Activated CD8-positive, alpha-beta memory T cell treated with anti-CD3 and anti-CD28 coated beads, Interleukin-2, amount 10 ng/mL, durations not matched to agents 7 days and 5 days (primary cell): ENCODE data around the gene IPPK. TPM values are rescaled to one million over a fixed set of nuclear protein-coding genes. Genes with fewer than 3 reads are reported as not detected.

ENCODE experiments used
- ATAC-seq: fragments of 150-1000 bp; cut with Tn5 transposase; one replicate; pipeline ENCODE4 v1.10.0; 2021; ENCODE audit warnings: moderate library complexity
- CTCF ChIA-PET: fragments of 350-600 bp; sonication (Branson Sonifier 250); formaldehyde crosslinking; loops from one replicate; lab custom pipeline; 2021; ENCODE audit warnings: antibody characterized with exemption; lab: Charles Lee
- DNase-seq: peaks from one replicate; pipeline ENCODE4 v3.0.0-alpha.2; 2020
- H3K27ac Mint-ChIP-seq: one replicate; pipeline ENCODE4 v1.8.0; 2021; ENCODE audit warnings: mild to moderate bottlenecking, mixed read lengths
- H3K27me3 Mint-ChIP-seq: one replicate; pipeline ENCODE4 v1.8.0; 2021; ENCODE audit warnings: mixed read lengths
- H3K36me3 Mint-ChIP-seq: one replicate; pipeline ENCODE4 v1.8.0; 2021; ENCODE audit warnings: mild to moderate bottlenecking, mixed read lengths
- H3K4me1 Mint-ChIP-seq: one replicate; pipeline ENCODE4 v1.8.0; 2021; ENCODE audit warnings: mixed read lengths
- H3K4me3 Mint-ChIP-seq: one replicate; pipeline ENCODE4 v1.8.0; 2021; ENCODE audit warnings: mild to moderate bottlenecking, moderate library complexity, mixed read lengths
- H3K9me3 Mint-ChIP-seq: one replicate; pipeline ENCODE4 v1.8.0; 2022; ENCODE audit warnings: low read depth, mixed read lengths
- total RNA-seq, 2 experiments: library from RNA; stranded (reverse); gene quantifications; one replicate each; pipeline ENCODE4 v1.2.3, GENCODE V29; 2021

IPPK gene
- total RNA-seq, 2 experiments from 2014 or later: 11.4 to 15.1 TPM

GRCh38 chr9:92660266-92660665 lies 9.7 kb downstream of the IPPK start:
- Mint-ChIP-seq H3K4me3 (no peak overlapping the region), H3K9me3 (no peaks in the 10 kb centered on the region), H3K4me1 (peaks cover 23% of the 10 kb centered on the region), H3K36me3 (peaks cover 5% of the 10 kb centered on the region), H3K27me3 (no peaks in the 10 kb centered on the region), H3K27ac (peak overlapping the region; percentile 53)
- CTCF ChIA-PET: interaction anchor here (1.1 to 1.6 kb wide), 3 partner anchors 12 to 131 kb away, joined by 3 to 4 read pairs (median 3); no protein-coding TSS in a partner anchor
- DNase-seq (no peak), ATAC-seq (no peak)

- Mint-ChIP-seq H3K27me3 (no peaks in the 10 kb centered on the region), H3K36me3 (peaks cover 7% of the 10 kb centered on the region), H3K4me3 (no peak overlapping the region), H3K9me3 (no peaks in the 10 kb centered on the region), H3K4me1 (peaks cover 17% of the 10 kb centered on the region), H3K27ac (no peak overlapping the region)
- CTCF ChIA-PET: interaction anchor here (1.4 to 1.6 kb wide), 2 partner anchors 13 to 47 kb away, joined by 3 to 4 read pairs; no protein-coding TSS in a partner anchor
- ATAC-seq (no peak), DNase-seq (no peak)
Observed at GRCh38 chr9:92659601-92660000, 10.3 kb downstream of the IPPK start.

GRCh38 chr9:92658611-92659010 lies 11.3 kb downstream of the IPPK start:
- DNase-seq (no peak), ATAC-seq (no peak)
- CTCF ChIA-PET: interaction anchor here (1.4 kb wide), 1 partner anchor 48 kb away, joined by 4 read pairs; no protein-coding TSS in a partner anchor
- Mint-ChIP-seq H3K27me3 (no peaks in the 10 kb centered on the region), H3K4me3 (no peak overlapping the region), H3K9me3 (no peaks in the 10 kb centered on the region), H3K27ac (no peak overlapping the region), H3K36me3 (peaks cover 7% of the 10 kb centered on the region), H3K4me1 (peaks cover 8% of the 10 kb centered on the region)

GRCh38 chr9:92658176-92658575 lies 11.8 kb downstream of the IPPK start:
- Mint-ChIP-seq H3K36me3 (peaks cover 7% of the 10 kb centered on the region), H3K27me3 (no peaks in the 10 kb centered on the region), H3K9me3 (no peaks in the 10 kb centered on the region), H3K4me3 (no peak overlapping the region), H3K4me1 (peaks cover 7% of the 10 kb centered on the region), H3K27ac (no peak overlapping the region)
- CTCF ChIA-PET: interaction anchor here (1.5 kb wide), 1 partner anchor 12 kb away, joined by 3 read pairs; no protein-coding TSS in a partner anchor
- ATAC-seq: no peak
- no peak for DNase-seq

- CTCF ChIA-PET: interaction anchor here (1.5 kb wide), 1 partner anchor 13 kb away, joined by 3 read pairs; no protein-coding TSS in a partner anchor
- Mint-ChIP-seq H3K9me3 (no peaks in the 10 kb centered on the region), H3K4me1 (peaks cover 7% of the 10 kb centered on the region), H3K27ac (no peak overlapping the region), H3K4me3 (no peak overlapping the region), H3K27me3 (no peaks in the 10 kb centered on the region), H3K36me3 (peaks cover 12% of the 10 kb centered on the region)
- ATAC-seq (no peak), DNase-seq (no peak)
Observed at GRCh38 chr9:92657296-92658094, 12.4 kb downstream of the IPPK start.

GRCh38 chr9:92656537-92656925 lies 13.4 kb downstream of the IPPK start:
- ATAC-seq (no peak), DNase-seq (no peak)
- Mint-ChIP-seq H3K36me3 (peaks cover 13% of the 10 kb centered on the region), H3K4me3 (no peak overlapping the region), H3K4me1 (peaks cover 4% of the 10 kb centered on the region), H3K27ac (no peak overlapping the region), H3K27me3 (no peaks in the 10 kb centered on the region), H3K9me3 (no peaks in the 10 kb centered on the region)
- CTCF ChIA-PET: no interaction called here

- no peak overlapping the region for H3K27ac Mint-ChIP-seq
- H3K36me3 Mint-ChIP-seq: peaks cover 16% of the 10 kb centered on the region
- no peaks in the 10 kb centered on the region for H3K27me3 Mint-ChIP-seq
- ATAC-seq: no peak
- H3K4me3 Mint-ChIP-seq: no peak overlapping the region
- H3K9me3 Mint-ChIP-seq: no peaks in the 10 kb centered on the region
- CTCF ChIA-PET: no interaction called here
- H3K4me1 Mint-ChIP-seq: peaks cover 2% of the 10 kb centered on the region
- no peak for DNase-seq
Observed at GRCh38 chr9:92655896-92656536, 13.9 kb downstream of the IPPK start.

GRCh38 chr9:92655366-92655765 lies 14.6 kb downstream of the IPPK start:
- no peaks in the 10 kb centered on the region for H3K27me3 Mint-ChIP-seq
- ATAC-seq: no peak
- H3K36me3 Mint-ChIP-seq: peaks cover 16% of the 10 kb centered on the region
- no peaks in the 10 kb centered on the region for H3K9me3 Mint-ChIP-seq
- CTCF ChIA-PET: no interaction called here
- no peak for DNase-seq
- peaks cover 2% of the 10 kb centered on the region for H3K4me1 Mint-ChIP-seq
- no peak overlapping the region for H3K4me3 Mint-ChIP-seq
- no peak overlapping the region for H3K27ac Mint-ChIP-seq

GRCh38 chr9:92654481-92655301 lies 15.2 kb downstream of the IPPK start:
- DNase-seq (no peak), ATAC-seq (no peak)
- CTCF ChIA-PET: no interaction called here
- peaks cover 16% of the 10 kb centered on the region for H3K36me3 Mint-ChIP-seq
- H3K9me3 Mint-ChIP-seq: no peaks in the 10 kb centered on the region
- no peak overlapping the region for H3K4me3 Mint-ChIP-seq
- no peak overlapping the region for H3K27ac Mint-ChIP-seq
- peaks cover 2% of the 10 kb centered on the region for H3K4me1 Mint-ChIP-seq
- no peaks in the 10 kb centered on the region for H3K27me3 Mint-ChIP-seq

GRCh38 chr9:92652461-92652860 lies 17.5 kb downstream of the IPPK start:
- CTCF ChIA-PET: interaction anchor here (0.8 kb wide), 1 partner anchor 513 kb away, joined by 3 read pairs; no protein-coding TSS in a partner anchor
- peaks cover under 1% of the 10 kb centered on the region for H3K4me1 Mint-ChIP-seq
- no peaks in the 10 kb centered on the region for H3K27me3 Mint-ChIP-seq
- DNase-seq: no peak
- peaks cover 26% of the 10 kb centered on the region for H3K36me3 Mint-ChIP-seq
- ATAC-seq: no peak
- H3K9me3 Mint-ChIP-seq: no peaks in the 10 kb centered on the region
- H3K4me3 Mint-ChIP-seq: no peak overlapping the region
- no peak overlapping the region for H3K27ac Mint-ChIP-seq

- ATAC-seq (no peak), DNase-seq (peak; percentile 30)
- H3K27ac Mint-ChIP-seq: no peak overlapping the region
- peaks cover 35% of the 10 kb centered on the region for H3K36me3 Mint-ChIP-seq
- CTCF ChIA-PET: interaction anchor here (0.6 kb wide), 1 partner anchor 483 kb away, joined by 3 read pairs; no protein-coding TSS in a partner anchor
- H3K27me3 Mint-ChIP-seq: no peaks in the 10 kb centered on the region
- no peak overlapping the region for H3K4me3 Mint-ChIP-seq
- peaks cover 7% of the 10 kb centered on the region for H3K4me1 Mint-ChIP-seq
- H3K9me3 Mint-ChIP-seq: no peaks in the 10 kb centered on the region
Observed at GRCh38 chr9:92650839-92651621, 18.9 kb downstream of the IPPK start.

GRCh38 chr9:92650296-92650695 lies 19.6 kb downstream of the IPPK start:
- CTCF ChIA-PET: interaction anchor here (0.6 kb wide), 1 partner anchor 482 kb away, joined by 3 read pairs; no protein-coding TSS in a partner anchor
- DNase-seq (peak; percentile 16), ATAC-seq (no peak)
- Mint-ChIP-seq H3K36me3 (peaks cover 43% of the 10 kb centered on the region), H3K27me3 (no peaks in the 10 kb centered on the region), H3K4me3 (no peak overlapping the region), H3K4me1 (peaks cover 7% of the 10 kb centered on the region), H3K9me3 (no peaks in the 10 kb centered on the region), H3K27ac (no peak overlapping the region)
